ENCODE measurements around the gene TMEM200A.

TMEM200A gene

GRCh38 chr6:130470766-130471165, 104.9 kb downstream of the TMEM200A start:
- DNase-seq (ENCODE audit: insufficient read length, low spot score) (no peak), FAIRE-seq (no peak)

GRCh38 chr6:130473886-130474285, 108.1 kb downstream of the TMEM200A start:
- no peak for DNase-seq (ENCODE audit: insufficient read length, low spot score)
- no peak for FAIRE-seq

GRCh38 chr6:130482645-130483390, 117.0 kb downstream of the TMEM200A start:
- DNase-seq (ENCODE audit: insufficient read length, low spot score), result no peak

GRCh38 chr6:130485870-130486269, 120.1 kb downstream of the TMEM200A start:
- no peak for FAIRE-seq

More at GRCh38 chr6:130482645-130483390, 117.0 kb downstream of the TMEM200A start:
- no peak for FAIRE-seq

GRCh38 chr6:130486417-130486816, 120.6 kb downstream of the TMEM200A start:
- DNase-seq (ENCODE audit: insufficient read length, low spot score), result no peak
- no peak for FAIRE-seq

More at GRCh38 chr6:130485870-130486269, 120.1 kb downstream of the TMEM200A start:
- DNase-seq (ENCODE audit: insufficient read length, low spot score), result no peak

GRCh38 chr6:130489514-130489913, 123.7 kb downstream of the TMEM200A start:
- DNase-seq (ENCODE audit: insufficient read length, low spot score) (no peak), FAIRE-seq (no peak)
